LNCaP clone FGC (cell line): ENCODE results near the gene MYCBPAP.

Experiments used
- DNase-seq: peaks from one replicate; pipeline ENCODE4 v3.0.0-alpha.2; 2011; ENCODE audit warnings: low read depth
- H3K4me3 ChIP-seq: 2 replicates; pipeline ENCODE4 v1.5.1; 2011; ENCODE audit warnings: mild to moderate bottlenecking, low read depth, low read length, control low read depth
- CTCF ChIP-seq: IDR thresholded peaks from 2 replicates; pipeline ENCODE4 v1.5.1; 2012; ENCODE audit warnings: mild to moderate bottlenecking; ENCODE audit not compliant: control insufficient read depth, insufficient read depth; ENCODE audit errors: extremely low read depth

Gene MYCBPAP

GRCh38 chr17:50564916-50565315, 56.7 kb downstream of the MYCBPAP start:
- TF ChIP-seq CTCF = no peak
- no peak overlapping the region for H3K4me3 ChIP-seq
- no peak for DNase-seq

- H3K4me3 ChIP-seq = no peak overlapping the region
- DNase-seq = no peak
These were observed 57.4 kb downstream of the MYCBPAP start for GRCh38 chr17:50565402-50566350.

GRCh38 chr17:50566886-50567285, 58.6 kb downstream of the MYCBPAP start:
- no peak overlapping the region for H3K4me3 ChIP-seq
- no peak for DNase-seq
- TF ChIP-seq CTCF = no peak

More at GRCh38 chr17:50565402-50566350, 57.4 kb downstream of the MYCBPAP start:
- no peak for TF ChIP-seq CTCF

- TF ChIP-seq CTCF = no peak
- H3K4me3 ChIP-seq = no peak overlapping the region
- DNase-seq = no peak
These were observed 60.4 kb downstream of the MYCBPAP start for GRCh38 chr17:50568659-50569058.

GRCh38 chr17:50569592-50569991, 61.4 kb downstream of the MYCBPAP start:
- no peak for DNase-seq
- no peak for TF ChIP-seq CTCF

GRCh38 chr17:50570032-50570431, 61.8 kb downstream of the MYCBPAP start:
- H3K4me3 ChIP-seq = no peak overlapping the region
- no peak for TF ChIP-seq CTCF
- no peak for DNase-seq

More at GRCh38 chr17:50569592-50569991, 61.4 kb downstream of the MYCBPAP start:
- no peak overlapping the region for H3K4me3 ChIP-seq
